Stimulated activated CD4-positive, alpha-beta T cell treated with anti-CD3 and anti-CD28 coated beads, Interleukin-4, amount 100 ng/mL, for 48 hours (primary cell): Measurements from ENCODE around the gene GID8.

Source experiments
- DNase-seq, 2 donors: peaks; one replicate each; pipeline ENCODE4 v3.0.0-alpha.2; 2020; ENCODE audit warnings: low read depth in 2 of 2

The GID8 gene

GRCh38 chr20:62970307-62971210 lies 32.6 kb downstream of the GID8 start:
- DNase-seq: no peak

GRCh38 chr20:62971211-62971949 lies 33.4 kb downstream of the GID8 start:
- DNase-seq: no peak

- peak; percentile 82 to 88 for DNase-seq
These were observed 34.2 kb downstream of the GID8 start for GRCh38 chr20:62971950-62972844.

- no peak for DNase-seq
These were observed 35.1 kb downstream of the GID8 start for GRCh38 chr20:62972845-62973745.

- DNase-seq: no peak
These were observed 37.4 kb downstream of the GID8 start for GRCh38 chr20:62975251-62975760.

- no peak for DNase-seq
These were observed 38.0 kb downstream of the GID8 start for GRCh38 chr20:62975812-62976508.

- DNase-seq: no peak
These were observed 38.9 kb downstream of the GID8 start for GRCh38 chr20:62976886-62977285.

GRCh38 chr20:62977613-62978560 lies 39.9 kb downstream of the GID8 start:
- peak; percentile 69 to 71 for DNase-seq

GRCh38 chr20:62978561-62978943 lies 40.6 kb downstream of the GID8 start:
- no peak for DNase-seq

GRCh38 chr20:62979310-62979709 lies 41.4 kb downstream of the GID8 start:
- DNase-seq: no peak

- no peak for DNase-seq
These were observed 42.0 kb downstream of the GID8 start for GRCh38 chr20:62979876-62980373.

- no peak for DNase-seq
These were observed 42.5 kb downstream of the GID8 start for GRCh38 chr20:62980380-62980960.

- peak in 1 of 2 donors; percentile 21 for DNase-seq
These were observed 43.0 kb downstream of the GID8 start for GRCh38 chr20:62980970-62981369.

GRCh38 chr20:62982124-62983075 lies 44.5 kb downstream of the GID8 start:
- no peak for DNase-seq

GRCh38 chr20:62983210-62983609 lies 45.3 kb downstream of the GID8 start:
- DNase-seq: no peak

GRCh38 chr20:62984666-62985443 lies 46.9 kb downstream of the GID8 start:
- DNase-seq: no peak
